HUES6 (cell line): ENCODE data around the gene PDGFD.

Experiments used
- H3K27ac ChIP-seq: 2 replicates; pipeline ENCODE4 v1.7.0; 2013; ENCODE audit warnings: low read depth, mild to moderate bottlenecking, low read length, inconsistent platforms
- H3K27me3 ChIP-seq: 2 replicates; pipeline ENCODE4 v1.6.1; 2013; ENCODE audit warnings: low read length; ENCODE audit not compliant: control insufficient read depth, insufficient read depth
- H3K36me3 ChIP-seq: 2 replicates; pipeline ENCODE4 v1.6.1; 2013; ENCODE audit warnings: low read length; ENCODE audit not compliant: control insufficient read depth, insufficient read depth
- H3K4me1 ChIP-seq: 2 replicates; pipeline ENCODE4 v1.6.1; 2013; ENCODE audit warnings: low read length; ENCODE audit not compliant: control insufficient read depth, insufficient read depth
- H3K4me3 ChIP-seq: 2 replicates; pipeline ENCODE4 v1.5.1; 2013; ENCODE audit warnings: low read depth, low read length
- H3K9ac ChIP-seq: one replicate; pipeline ENCODE4 v1.6.1; 2013; ENCODE audit warnings: mild to moderate bottlenecking, low read length
- H3K9me3 ChIP-seq: 2 replicates; pipeline ENCODE4 v1.6.1; 2013; ENCODE audit warnings: low read depth, low read length; ENCODE audit not compliant: control insufficient read depth, insufficient read depth

Gene PDGFD

DNA sequence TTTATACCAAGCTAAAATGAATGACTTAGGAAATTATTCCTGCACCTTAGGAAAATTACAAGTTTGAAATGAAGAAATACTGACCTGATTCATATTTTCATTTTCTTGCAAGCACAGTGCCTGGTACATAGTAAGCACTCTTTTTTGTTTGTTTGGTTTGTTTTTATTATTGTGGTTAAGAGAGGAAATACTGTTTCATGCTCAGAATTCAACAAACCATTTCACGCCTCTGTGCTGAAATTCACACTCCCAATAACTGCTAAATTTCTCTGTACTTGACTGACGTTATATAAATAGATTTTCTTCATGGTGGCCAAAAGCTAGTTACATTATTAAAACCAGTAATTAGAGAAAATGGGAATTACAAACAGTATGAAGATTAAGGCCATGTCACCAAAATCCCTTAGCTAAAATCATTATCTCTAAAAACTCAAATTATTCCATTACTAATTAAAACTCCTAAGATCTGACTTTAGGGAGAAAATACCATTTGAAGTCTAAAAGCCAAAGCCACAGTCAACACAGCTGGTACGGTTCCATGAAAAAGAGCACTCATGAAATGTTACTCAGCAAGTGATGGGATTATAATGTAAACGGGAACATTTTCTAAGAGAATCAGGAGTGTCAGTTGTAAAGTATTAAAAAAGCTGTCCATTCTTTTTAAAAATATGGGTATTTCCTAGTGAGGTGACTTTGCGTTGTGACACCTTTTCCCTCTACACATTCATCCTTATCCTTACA, 205.3 kb downstream of the PDGFD start:
- no peak overlapping the region for H3K27ac ChIP-seq
- no peak overlapping the region for H3K4me3 ChIP-seq
- no peaks in the 10 kb centered on the region for H3K27me3 ChIP-seq
- H3K4me1 ChIP-seq: no peaks in the 10 kb centered on the region
- no peak overlapping the region for H3K9ac ChIP-seq
- H3K36me3 ChIP-seq: no peaks in the 10 kb centered on the region
- H3K9me3 ChIP-seq: no peaks in the 10 kb centered on the region

DNA sequence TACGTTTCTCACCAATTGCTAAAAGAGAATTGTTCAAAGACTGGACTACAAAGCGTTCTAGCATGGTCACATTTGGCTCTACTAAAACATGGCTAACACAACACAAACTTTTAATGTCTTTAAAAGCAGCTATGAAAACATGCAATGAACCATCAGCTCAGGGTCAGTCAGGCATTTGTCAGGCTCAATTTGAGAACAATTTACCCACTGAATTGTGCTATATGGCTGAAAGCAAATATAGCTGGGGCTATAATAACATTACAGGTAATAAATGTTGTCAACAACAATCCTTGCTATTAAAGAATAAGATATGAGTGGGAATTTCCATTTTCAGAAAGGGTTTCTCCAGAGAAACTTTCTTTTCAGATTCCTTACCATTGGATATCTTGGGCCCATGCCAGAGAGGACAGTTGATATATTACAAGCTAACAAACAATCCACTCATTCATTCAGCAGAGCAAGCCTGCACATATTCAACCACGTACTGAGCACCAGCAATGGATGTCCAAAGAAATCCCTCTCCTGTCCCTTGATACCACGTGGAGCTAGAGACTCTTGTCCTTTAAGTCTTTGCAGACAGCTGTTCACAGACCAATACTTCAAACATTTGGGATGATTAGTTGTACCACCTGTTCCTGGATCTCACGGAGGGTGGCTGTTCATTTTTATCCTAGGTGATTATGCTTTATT, 210.0 kb downstream of the PDGFD start:
- no peak overlapping the region for H3K27ac ChIP-seq
- no peaks in the 10 kb centered on the region for H3K27me3 ChIP-seq
- H3K36me3 ChIP-seq: no peaks in the 10 kb centered on the region
- H3K9me3 ChIP-seq: no peaks in the 10 kb centered on the region
- no peak overlapping the region for H3K4me3 ChIP-seq
- H3K9ac ChIP-seq: no peak overlapping the region
- no peaks in the 10 kb centered on the region for H3K4me1 ChIP-seq

DNA sequence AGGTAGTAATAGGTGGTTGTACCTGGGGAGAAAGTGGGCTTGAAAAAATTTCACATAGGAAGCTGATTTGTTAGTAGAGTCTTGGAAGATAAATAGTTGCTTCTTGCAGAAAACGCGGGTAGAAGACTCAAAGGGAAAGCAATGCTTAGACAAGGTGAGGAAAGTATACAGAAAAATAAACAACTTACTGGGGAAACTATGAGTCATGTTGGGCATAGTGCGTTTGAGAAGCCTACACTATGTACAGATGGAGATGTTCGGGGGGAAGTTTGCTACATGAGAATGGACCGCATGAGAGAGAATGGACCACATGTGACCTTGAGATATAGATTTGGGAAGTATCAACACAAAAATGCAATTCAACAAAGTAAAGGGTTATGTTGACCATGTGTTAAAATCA, 214.2 kb downstream of the PDGFD start:
- H3K4me1 ChIP-seq: no peaks in the 10 kb centered on the region
- H3K27me3 ChIP-seq: no peaks in the 10 kb centered on the region
- H3K9ac ChIP-seq: no peak overlapping the region
- H3K36me3 ChIP-seq: no peaks in the 10 kb centered on the region
- H3K9me3 ChIP-seq: no peaks in the 10 kb centered on the region
- no peak overlapping the region for H3K4me3 ChIP-seq
- H3K27ac ChIP-seq: no peak overlapping the region

DNA sequence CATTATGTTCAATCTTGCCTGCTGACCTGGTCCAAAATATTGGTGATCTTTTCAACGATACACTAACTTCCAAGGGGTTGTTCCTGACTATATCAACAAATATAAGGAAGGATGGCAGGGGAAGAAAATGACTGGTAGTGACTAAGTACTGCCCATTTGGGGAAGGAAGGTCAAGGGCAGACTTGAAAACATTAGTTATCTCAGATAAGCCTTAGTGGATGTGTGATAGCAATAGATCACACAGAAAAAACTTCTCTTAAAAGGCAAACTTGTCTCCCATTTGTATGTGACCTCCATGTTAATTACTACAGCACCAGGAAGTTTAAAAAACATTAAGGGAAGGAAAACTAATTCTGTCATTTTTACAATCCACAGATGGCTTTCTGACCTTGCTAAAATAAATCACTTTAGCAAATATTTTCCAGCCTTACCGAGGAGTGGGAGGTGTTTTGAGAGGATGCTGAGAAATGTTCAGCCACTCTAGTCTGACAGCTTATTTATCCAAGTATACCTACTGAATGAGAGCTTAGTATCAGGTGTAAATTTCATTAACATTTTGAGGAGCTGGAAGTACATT, 215.7 kb downstream of the PDGFD start:
- Histone ChIP-seq H3K4me1 (no peaks in the 10 kb centered on the region), H3K27ac (no peak overlapping the region), H3K4me3 (no peak overlapping the region), H3K27me3 (no peaks in the 10 kb centered on the region), H3K9me3 (no peaks in the 10 kb centered on the region), H3K9ac (no peak overlapping the region), H3K36me3 (no peaks in the 10 kb centered on the region)

DNA sequence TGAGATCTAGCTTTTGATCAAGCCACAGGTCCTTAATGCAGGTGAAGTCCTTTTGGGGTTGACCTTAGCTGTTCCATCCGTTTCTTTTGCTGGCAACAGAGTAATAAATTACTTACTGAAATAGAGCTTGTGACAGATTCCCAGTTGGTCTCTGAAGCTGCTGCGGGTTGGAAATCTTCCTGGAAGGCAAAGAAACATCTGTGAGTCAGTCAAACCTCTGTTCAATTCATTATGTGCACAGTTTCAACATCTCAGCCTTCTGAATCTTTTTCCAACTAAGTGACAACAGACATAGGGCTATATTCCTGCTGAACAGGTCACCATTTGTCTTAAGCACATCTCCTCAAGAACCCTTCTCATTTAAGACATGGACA, 216.4 kb downstream of the PDGFD start:
- Histone ChIP-seq H3K9me3 (no peaks in the 10 kb centered on the region), H3K36me3 (no peaks in the 10 kb centered on the region), H3K27me3 (no peaks in the 10 kb centered on the region), H3K4me3 (no peak overlapping the region), H3K4me1 (no peaks in the 10 kb centered on the region), H3K9ac (no peak overlapping the region), H3K27ac (no peak overlapping the region)

DNA sequence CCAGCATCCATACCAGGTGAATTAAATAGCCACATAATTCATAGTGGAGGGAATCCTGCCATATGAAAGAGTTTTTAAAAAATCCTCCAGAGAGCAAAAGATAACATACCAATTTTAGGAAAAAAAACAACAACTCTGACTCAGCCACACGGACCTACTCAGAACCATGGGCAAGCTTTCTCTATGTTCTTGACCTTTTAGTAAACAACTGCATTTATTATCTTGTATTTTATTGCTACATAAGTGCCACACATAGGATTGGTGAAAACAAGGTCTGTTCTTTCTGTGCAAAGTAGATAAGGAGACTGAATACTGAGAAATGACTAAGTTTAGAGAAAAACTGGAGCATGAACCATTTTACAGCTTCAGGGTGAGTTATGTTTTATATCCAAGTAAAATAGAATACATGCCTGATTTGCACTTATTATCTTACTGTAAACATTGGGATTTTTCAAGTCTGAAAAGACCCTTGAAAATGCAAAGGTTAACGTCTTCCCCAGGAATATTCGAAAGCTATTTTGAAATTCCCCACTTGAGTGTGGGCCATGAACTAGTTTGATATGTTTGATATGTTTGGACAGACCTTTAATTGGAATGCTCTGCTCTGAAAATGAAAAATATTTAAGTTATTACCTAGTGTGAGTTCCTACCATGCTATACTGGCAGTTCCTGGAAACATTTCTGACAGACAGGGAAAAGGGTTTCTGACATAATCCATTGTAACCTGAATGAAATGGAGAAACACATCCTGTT, 217.0 kb downstream of the PDGFD start:
- H3K4me1 ChIP-seq: no peaks in the 10 kb centered on the region
- H3K9ac ChIP-seq: no peak overlapping the region
- no peak overlapping the region for H3K27ac ChIP-seq
- H3K27me3 ChIP-seq: no peaks in the 10 kb centered on the region
- no peaks in the 10 kb centered on the region for H3K9me3 ChIP-seq
- no peaks in the 10 kb centered on the region for H3K36me3 ChIP-seq
- H3K4me3 ChIP-seq: no peak overlapping the region

DNA sequence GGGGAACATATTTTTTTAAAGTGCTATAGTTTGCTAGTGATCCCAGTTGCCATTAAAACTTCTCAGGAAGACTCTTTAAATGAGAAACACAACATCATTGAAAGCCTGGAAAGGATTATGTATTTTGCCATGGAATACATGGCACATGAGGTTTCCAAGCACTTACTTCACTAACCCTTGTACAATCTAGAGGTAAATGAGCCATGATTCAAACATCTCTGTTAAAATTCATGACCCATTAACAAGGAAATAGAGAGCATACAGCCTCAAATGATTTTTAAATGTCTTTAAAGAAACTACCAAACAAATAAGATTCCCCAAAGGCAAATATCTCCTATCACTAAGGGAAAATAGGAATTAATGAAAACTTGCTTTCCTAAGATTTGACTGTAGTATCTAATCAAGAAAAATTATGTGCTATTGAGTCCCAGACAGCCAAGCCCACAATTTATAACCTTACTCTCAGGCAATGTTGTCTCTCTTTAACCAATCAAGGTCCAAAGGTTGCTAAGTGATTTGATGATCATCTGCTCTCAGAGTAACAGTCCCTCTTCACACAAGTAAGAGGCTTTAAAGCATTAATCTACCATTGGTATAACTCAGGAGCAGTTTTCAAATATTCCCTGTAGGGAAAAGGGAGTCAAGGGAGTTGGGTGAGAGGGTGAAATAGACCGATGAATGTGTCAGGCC, 219.6 kb downstream of the PDGFD start:
- H3K36me3 ChIP-seq: no peaks in the 10 kb centered on the region
- H3K4me3 ChIP-seq: no peak overlapping the region
- H3K9me3 ChIP-seq: no peaks in the 10 kb centered on the region
- 0 out of 2 replicates have a peak, but pooled peaks cover 4% of the 10 kb centered on the region for H3K4me1 ChIP-seq
- no peak overlapping the region for H3K9ac ChIP-seq
- H3K27ac ChIP-seq: no peak overlapping the region
- no peaks in the 10 kb centered on the region for H3K27me3 ChIP-seq

DNA sequence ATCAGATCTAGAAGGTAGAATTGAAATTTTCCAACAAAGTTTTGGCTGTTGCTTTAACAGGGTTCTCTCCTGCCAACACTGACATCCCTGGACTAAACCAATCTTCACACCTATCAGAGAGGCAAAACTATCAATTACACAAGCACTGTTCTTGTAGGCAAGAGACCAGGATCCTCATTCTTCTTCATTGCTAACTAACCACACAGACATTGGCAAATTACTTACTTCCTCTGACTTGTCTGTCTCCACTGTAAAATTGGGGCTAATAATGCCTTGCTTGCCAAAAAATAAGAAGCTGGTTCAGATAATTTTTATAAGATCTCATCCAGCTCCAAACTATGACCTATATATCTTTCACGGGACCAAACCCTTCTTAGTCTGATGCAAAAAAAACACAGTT, 221.3 kb downstream of the PDGFD start:
- H3K27me3 ChIP-seq: no peaks in the 10 kb centered on the region
- H3K36me3 ChIP-seq: no peaks in the 10 kb centered on the region
- H3K9me3 ChIP-seq: no peaks in the 10 kb centered on the region
- no peak overlapping the region for H3K4me3 ChIP-seq
- H3K9ac ChIP-seq: no peak overlapping the region
- H3K4me1 ChIP-seq: 0 out of 2 replicates have a peak, but pooled peaks cover 4% of the 10 kb centered on the region
- no peak overlapping the region for H3K27ac ChIP-seq

DNA sequence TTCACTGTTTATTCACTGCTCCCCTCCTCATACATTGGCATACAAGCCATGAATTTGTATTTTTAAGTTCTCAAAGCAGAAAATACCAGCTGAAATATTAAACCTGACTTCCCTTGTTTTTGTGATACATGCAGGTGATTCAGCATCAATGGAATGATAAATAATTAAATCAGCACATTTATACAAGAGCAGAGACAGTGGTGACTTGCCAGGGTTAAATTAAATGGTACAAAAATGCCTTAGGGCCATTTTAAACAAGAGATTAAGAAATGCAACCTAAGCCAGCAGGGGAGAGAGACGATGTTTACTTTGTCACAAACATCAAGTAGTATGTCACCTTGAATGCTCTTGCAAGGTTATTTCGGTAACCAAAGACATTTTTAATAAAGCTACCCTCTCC, 223.4 kb downstream of the PDGFD start:
- Histone ChIP-seq H3K9ac (no peak overlapping the region), H3K4me1 (0 out of 2 replicates have a peak, but pooled peaks cover 4% of the 10 kb centered on the region), H3K36me3 (no peaks in the 10 kb centered on the region), H3K9me3 (no peaks in the 10 kb centered on the region), H3K4me3 (no peak overlapping the region), H3K27me3 (no peaks in the 10 kb centered on the region), H3K27ac (no peak overlapping the region)

DNA sequence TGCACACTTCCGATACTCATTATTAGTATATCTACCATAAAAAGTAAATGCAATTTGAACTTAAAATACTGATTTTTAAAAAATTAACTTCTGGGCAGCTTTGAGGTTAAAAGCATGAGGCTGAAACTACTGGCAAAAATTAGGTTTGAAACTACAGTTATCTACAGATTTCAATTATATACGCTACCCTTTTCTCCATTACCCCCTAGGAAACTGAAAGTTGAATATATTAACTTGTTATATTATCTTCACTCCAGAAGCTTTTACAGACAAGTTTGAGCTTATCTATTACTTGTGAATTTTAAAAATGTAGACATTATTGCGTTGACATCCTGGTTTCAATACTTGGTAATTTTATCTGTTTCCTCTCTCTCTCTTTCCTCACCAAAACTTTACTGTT, 224.3 kb downstream of the PDGFD start:
- Histone ChIP-seq H3K27ac (no peak overlapping the region), H3K4me1 (0 out of 2 replicates have a peak, but pooled peaks cover 4% of the 10 kb centered on the region), H3K4me3 (no peak overlapping the region), H3K27me3 (no peaks in the 10 kb centered on the region), H3K36me3 (no peaks in the 10 kb centered on the region), H3K9me3 (no peaks in the 10 kb centered on the region), H3K9ac (no peak overlapping the region)
